Activated T-cell treated with anti-CD3 and anti-CD28 coated beads for 1 hour (primary cell): Measurements from ENCODE around the gene SLC6A13.
"Not testable (repeated sequence)": the region's sequence is repeated elsewhere in the genome, so short reads cannot be mapped to it uniquely, and the experiment has no call there.

Experiments
- DNase-seq: peaks from one replicate; pipeline ENCODE4 v3.0.0-alpha.2; 2020; ENCODE audit warnings: low read depth

The SLC6A13 gene

GRCh38 chr12:197911-198695 lies 64.5 kb downstream of the SLC6A13 start:
- DNase-seq: no peak

GRCh38 chr12:197347-197746 lies 65.3 kb downstream of the SLC6A13 start:
- no peak for DNase-seq

GRCh38 chr12:196436-196835 lies 66.2 kb downstream of the SLC6A13 start:
- DNase-seq: no peak

GRCh38 chr12:195951-196350 lies 66.7 kb downstream of the SLC6A13 start:
- DNase-seq: no peak

- no peak for DNase-seq
Observed at GRCh38 chr12:195156-195555, 67.5 kb downstream of the SLC6A13 start.

- DNase-seq: no peak
Observed at GRCh38 chr12:194276-194675, 68.4 kb downstream of the SLC6A13 start.

- no peak for DNase-seq
Observed at GRCh38 chr12:193261-193660, 69.4 kb downstream of the SLC6A13 start.

GRCh38 chr12:191541-191940 lies 71.1 kb downstream of the SLC6A13 start:
- DNase-seq: no peak

GRCh38 chr12:190881-191280 lies 71.8 kb downstream of the SLC6A13 start:
- DNase-seq: no peak

- DNase-seq: no peak
Observed at GRCh38 chr12:189622-189962, 73.0 kb downstream of the SLC6A13 start.

- DNase-seq: peak; percentile 6
Observed at GRCh38 chr12:188910-189621, 73.6 kb downstream of the SLC6A13 start.

- DNase-seq: not testable (repeated sequence)
Observed at GRCh38 chr12:187986-188909, 74.4 kb downstream of the SLC6A13 start.

GRCh38 chr12:186006-186625 lies 76.5 kb downstream of the SLC6A13 start:
- no peak for DNase-seq

GRCh38 chr12:185576-185955 lies 77.1 kb downstream of the SLC6A13 start:
- DNase-seq: no peak

- DNase-seq: no peak
Observed at GRCh38 chr12:184811-185575, 77.6 kb downstream of the SLC6A13 start.

- no peak for DNase-seq
Observed at GRCh38 chr12:182381-182892, 80.2 kb downstream of the SLC6A13 start.

GRCh38 chr12:181921-182320 lies 80.7 kb downstream of the SLC6A13 start:
- no peak for DNase-seq

GRCh38 chr12:180445-180844 lies 82.2 kb downstream of the SLC6A13 start:
- DNase-seq: no peak

GRCh38 chr12:179885-180284 lies 82.8 kb downstream of the SLC6A13 start:
- no peak for DNase-seq

GRCh38 chr12:179131-179884 lies 83.3 kb downstream of the SLC6A13 start:
- DNase-seq: no peak

- no peak for DNase-seq
Observed at GRCh38 chr12:178829-179109, 83.9 kb downstream of the SLC6A13 start.
